Activated CD4-positive, alpha-beta T cell treated with anti-CD3 and anti-CD28 coated beads for 4 hours (primary cell): Measurements from ENCODE around the gene DEDD.
A peak's percentile ranks its signal among the peaks of the same experiment; 100 is the strongest.
"Not testable (repeated sequence)": the region's sequence is repeated elsewhere in the genome, so short reads cannot be mapped to it uniquely, and the experiment has no call there.

Experiments
- DNase-seq, 2 donors: peaks; one replicate each; pipeline ENCODE4 v3.0.0-alpha.2; 2020

Gene DEDD

GRCh38 chr1:161121834-161122233 is 10.6 kb downstream of the DEDD start:
- DNase-seq = no peak

DNA sequence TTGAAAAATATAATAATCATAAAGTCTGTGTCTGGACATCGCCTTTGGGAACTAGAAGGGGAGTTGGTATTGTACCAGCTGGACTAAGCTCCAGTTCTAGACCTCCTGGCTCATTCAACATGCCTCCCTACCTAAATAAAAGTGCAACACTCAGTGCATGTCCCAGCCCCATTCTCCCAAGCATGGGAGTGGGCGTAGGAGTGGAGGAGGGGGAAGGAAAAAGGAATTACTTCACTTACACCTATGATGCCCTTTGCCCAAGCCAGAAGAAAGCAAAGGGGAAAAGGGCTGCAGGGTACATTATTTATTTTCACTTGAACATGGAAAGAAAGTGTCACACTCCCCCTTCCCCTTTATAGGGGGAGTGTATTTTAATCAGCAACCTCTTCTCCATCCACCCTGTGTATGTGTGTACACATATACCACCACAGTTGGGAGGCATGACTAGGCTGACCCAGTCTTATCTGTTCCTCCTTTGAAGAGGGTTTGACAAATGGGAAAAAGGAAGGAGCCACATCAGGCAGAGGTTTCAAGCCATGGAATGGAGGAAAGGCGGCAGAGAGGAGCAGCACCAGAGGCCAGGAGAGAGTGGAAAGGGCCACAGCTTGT is 11.3 kb downstream of the DEDD start:
- no peak for DNase-seq

DNA sequence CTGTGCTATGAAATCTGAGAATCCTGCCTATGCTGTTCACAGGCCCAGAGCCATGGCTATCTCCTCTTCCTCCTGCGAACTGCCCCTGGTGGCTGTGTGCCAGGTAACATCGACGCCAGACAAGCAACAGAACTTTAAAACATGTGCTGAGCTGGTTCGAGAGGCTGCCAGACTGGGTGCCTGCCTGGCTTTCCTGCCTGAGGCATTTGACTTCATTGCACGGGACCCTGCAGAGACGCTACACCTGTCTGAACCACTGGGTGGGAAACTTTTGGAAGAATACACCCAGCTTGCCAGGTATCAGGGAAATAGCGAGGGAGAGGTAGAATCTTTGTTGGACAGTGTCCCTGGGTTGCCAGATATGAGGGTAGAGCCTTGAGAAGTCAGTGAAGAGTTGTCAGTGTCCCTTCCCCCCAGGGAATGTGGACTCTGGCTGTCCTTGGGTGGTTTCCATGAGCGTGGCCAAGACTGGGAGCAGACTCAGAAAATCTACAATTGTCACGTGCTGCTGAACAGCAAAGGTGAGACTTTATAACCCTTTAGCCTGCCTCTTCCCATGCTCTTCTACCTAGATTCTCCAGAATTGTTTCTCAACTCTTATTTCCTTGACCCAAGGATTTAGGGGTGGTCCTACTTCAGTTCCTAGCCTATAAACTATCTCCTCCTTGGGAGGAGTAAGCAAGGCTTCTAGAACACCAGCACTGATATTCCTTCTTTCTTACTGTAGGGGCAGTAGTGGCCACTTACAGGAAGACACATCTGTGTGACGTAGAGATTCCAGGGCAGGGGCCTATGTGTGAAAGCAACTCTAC is 13.2 kb downstream of the DEDD start:
- DNase-seq = peak; percentile 63 to 73

DNA sequence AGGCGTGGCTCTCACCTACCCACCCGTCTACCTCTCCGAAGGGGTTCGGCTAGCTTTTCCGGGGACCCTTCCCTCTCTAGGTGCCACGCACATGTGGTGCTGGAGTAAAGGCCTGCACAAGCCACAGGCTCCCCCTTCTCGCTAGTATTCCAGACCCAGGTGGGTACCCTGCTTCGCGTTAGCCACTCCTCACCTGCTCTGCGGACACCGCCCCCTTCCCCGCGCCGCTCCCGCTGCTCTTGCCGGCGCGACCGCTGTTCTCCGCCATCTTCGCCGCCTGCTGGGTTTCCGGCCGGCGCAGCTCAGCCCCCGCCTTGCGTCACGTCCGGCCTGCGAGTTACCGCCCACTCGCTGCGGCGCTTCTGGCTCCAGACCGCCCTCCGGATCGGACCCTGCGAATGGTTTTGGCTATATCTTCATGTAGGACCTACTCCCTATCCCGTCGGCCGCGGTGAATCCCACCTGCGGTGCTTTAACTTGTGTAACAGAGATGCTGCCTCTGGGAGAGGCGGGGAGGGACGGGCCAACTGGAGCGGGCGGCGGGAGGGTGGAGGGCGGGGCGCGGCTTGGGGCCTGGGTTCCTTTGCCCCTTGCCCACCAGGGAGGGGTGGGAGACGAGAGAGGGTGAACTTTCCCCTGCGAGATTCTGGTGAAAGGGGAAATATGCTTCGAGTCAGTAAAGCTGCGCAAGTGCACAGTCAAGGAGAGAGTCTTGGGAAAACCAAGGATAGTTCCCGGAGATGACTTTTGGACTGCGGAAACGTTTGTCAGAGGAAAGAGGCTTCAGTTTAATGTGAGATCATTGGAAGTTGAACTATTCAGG is 14.5 kb downstream of the DEDD start, which contains the start of the genes NIT1 and PFDN2:
NIT1 (plus strand) TSS at position 347 of the 823 bp plus-strand sequence; CDS start at position 419, 72 bp downstream.
PFDN2 (minus strand) TSS at position 279 of the 823 bp plus-strand sequence; CDS start at position 268, 11 bp downstream.
- DNase-seq = peak; percentile 82 to 85

- not testable (repeated sequence) for DNase-seq
Measured at GRCh38 chr1:161115961-161116360, 16.5 kb downstream of the DEDD start.

- DNase-seq = peak; percentile 30 to 37
Measured at GRCh38 chr1:161115132-161115711, 17.2 kb downstream of the DEDD start.

GRCh38 chr1:161114556-161114955 is 17.9 kb downstream of the DEDD start:
- DNase-seq = no peak

DNA sequence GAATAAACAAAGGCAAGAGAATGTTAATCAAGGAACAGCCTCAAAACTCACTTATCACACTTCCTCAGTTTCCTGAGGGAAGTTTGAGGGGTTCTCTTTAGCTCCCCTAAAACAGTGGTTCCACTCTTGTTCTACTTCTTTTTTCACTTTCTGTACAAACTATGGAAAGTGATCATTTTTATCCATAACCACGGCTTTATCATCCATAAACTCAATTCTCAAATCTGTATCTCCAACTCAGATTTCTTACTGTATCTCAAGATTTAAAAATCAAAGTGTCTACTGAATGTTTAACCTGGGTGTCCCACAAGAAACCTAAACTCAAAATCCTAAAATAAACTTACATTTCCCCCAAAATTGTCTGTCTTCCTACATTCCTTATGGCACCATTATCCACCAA is 18.6 kb downstream of the DEDD start:
- DNase-seq = no peak

DNA sequence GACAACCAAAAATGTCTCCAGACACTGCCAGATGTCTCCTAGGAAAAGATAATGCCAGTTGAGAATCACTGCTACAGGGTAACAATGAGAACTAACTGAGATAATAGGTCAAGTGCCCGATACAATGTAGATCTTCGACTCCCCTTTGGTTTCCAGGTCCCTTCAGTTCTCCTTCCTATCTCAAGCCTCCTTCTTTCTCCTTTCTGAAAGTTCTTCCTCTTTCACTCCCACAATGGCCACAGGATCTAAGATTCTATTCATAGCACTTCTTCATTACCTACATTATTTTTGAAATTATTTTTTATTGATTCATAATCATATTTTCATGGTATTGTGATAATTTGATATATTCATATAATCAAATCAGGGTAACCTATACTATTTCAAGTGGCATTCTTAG is 20.9 kb downstream of the DEDD start:
- DNase-seq = no peak

GRCh38 chr1:161111117-161111516 is 21.4 kb downstream of the DEDD start:
- DNase-seq = no peak

DNA sequence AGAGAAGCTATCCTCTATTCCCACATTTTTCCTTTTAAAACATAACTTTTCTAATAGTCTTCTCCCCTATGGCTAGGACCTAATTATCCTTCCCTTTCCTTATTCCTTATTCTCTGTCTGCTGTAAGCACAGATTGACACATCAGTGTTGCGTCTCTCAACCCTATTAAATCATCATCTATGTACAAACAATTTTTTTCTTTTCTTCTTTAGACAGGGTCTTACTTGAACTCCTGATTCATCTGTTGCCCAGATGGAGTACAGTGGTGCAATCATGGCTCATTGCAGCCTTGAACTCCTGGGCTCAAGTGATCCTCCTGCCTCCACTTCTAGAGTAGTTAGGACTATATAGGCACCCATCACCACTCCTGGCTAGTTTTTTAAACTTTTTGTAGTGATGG is 26.0 kb downstream of the DEDD start:
- DNase-seq = no peak

DNA sequence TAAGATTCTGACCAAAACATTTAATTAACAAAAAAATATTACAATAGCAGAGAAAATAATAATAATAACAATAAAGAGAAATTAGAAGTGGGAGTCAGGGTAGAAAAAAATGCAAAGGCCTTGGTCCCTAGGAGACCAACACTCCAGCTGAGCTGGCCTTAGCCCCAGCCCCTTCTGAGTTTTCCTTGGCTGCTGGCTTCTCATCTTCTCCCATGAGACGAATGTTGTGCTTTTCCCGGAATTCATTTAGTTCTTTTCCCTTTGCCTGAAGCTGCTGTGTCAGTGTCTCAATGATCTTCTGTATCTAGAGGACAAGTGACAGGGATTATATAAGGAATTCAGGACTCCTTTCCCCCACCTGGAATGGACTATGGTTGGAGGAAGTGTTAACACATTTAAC is 31.9 kb downstream of the DEDD start:
- no peak for DNase-seq

GRCh38 chr1:161099090-161099802 is 33.2 kb downstream of the DEDD start:
- DNase-seq = no peak

DNA sequence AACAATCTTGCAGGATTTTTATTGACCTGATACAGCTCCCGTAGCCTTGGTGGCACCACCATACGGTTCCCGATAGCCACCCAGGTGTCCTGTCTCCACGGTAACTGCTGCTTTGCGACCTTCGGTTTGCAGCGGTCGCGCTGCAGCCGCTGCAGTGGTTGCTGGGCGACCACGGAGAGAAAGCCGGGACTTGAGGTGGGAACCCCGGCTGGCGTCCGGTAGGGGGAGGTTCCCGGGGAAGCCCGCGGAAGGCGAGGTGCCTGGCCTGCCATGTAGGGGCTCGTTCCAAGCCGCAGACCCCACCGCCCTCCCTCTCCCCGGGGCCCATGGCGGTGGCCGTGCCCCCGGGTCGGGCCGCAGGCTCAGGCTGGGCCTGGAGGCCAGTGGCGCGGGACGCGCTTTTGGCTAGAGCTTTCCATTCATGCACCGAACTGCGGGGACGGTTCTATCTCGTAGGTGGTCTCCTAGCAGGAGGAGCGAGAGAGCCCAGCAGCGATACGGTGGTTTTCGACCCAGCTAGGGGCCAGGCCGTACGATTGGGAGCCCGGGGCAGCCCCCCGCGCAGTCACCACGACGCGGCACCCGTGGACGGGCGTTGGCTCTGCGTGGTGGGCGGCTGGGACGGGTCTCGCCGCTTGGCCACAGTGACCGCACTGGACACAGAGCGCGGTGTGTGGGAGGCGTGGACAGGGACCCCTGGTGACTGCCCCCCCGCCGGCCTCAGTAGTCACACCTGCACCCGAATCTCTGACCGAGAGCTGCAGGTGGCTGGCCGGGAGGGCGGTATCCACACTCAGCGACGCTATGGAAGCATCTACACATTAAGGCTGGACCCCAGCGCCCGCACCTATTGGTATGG is 34.0 kb downstream of the DEDD start, which contains the start of gene KLHDC9:
KLHDC9 (plus strand) TSS at position 152 of the 859 bp plus-strand sequence; CDS start at position 327, 175 bp downstream.
- peak; percentile 34 to 56 for DNase-seq

DNA sequence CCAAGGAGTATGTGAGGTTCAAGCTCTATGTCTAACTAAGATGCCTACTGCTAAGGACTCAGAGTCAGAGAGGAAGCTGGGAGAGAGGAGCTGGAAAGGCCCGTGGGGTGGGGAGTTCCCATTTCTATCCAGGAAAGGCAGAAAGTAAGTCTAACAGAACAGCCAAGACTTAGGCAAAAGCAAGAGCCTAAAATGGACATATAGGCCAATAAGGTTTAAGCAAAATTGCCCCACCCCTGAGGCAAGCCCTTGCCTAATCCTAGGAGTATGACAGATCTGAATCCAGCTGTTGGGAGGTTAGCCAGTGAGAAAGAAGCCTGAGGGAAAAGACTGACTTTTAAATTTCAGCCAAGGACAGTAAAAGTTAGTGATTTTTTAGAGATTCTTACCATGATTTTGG is 35.9 kb downstream of the DEDD start:
- no peak for DNase-seq

DNA sequence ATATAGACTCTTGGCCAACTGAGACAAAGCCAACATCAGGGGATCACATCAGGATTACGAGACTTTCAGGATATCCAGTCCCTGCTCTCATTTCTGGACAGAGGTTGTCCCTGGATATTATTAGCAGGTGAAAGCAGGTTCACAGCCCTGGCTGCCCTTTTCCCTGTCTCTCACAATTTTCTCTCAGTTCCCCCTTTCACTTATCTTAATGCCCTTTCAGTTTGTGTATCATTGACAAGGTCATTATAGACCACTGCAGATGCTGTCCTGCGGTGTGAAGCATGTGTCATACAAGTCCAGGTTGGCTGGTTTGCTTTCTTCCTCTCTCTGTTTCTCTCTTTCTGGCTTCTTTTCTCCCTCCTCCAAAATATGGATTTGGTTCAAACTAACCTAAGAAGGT is 36.5 kb downstream of the DEDD start:
- DNase-seq = no peak

DNA sequence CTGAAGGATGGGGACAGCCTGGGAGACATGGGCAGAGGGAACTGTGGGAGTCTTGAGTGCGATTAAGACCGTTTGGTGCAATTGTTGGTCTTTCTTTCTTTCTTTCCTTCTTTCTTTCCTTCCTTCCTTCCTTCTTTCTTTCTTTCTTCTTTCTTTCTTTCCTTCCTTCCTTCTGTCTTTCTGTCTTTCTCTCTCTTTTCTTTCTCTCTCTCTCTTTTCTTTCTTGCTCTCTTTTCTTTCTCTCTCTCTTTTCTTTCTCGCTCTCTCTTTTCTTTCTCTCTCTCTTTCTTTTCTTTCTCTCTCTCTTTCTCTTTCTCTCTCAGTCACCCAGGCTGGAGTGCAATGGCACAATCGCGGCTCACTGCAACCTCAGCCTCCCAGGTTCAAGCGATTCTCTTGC is 37.2 kb downstream of the DEDD start:
- no peak for DNase-seq

DNA sequence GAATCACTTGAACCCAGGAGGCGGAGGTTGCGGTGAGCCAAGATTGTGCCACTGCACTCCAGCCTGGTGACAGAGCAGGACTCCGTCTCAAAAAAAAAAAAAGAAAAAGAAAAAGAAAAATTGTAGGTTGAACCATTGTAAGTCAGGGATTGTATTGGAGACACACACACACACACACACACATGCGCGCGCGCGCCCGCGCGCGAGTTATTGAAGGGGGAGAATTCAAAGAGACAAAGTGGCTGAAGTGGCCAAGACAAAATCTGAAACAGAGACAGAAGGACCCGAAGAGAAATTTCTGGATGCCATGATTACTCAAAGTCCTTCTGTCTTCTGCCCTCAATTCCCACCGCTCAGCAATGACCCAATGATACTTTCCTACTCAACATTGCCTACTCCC is 38.0 kb downstream of the DEDD start:
- no peak for DNase-seq

DNA sequence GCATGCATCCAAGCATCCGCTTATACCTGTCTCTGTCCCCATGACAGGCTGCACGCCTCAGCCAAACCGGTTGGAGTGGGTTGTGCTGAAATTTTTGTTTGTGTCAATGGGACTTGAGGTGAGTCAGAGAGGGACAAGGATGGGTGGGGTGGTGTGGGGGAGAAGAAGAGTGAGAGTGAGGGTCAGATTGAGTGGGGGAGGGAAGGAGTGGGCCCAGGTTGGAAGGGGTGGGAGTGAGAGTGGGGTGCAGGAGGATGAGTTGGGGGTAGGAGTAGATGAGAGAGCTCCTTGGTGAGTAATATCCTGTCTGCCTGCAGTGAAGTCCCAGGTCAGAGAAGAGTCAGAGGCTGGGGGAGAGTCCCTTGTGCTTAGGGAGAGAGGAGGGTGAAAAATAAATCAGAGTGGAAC is 39.8 kb downstream of the DEDD start:
- DNase-seq = peak; percentile 42 to 69

DNA sequence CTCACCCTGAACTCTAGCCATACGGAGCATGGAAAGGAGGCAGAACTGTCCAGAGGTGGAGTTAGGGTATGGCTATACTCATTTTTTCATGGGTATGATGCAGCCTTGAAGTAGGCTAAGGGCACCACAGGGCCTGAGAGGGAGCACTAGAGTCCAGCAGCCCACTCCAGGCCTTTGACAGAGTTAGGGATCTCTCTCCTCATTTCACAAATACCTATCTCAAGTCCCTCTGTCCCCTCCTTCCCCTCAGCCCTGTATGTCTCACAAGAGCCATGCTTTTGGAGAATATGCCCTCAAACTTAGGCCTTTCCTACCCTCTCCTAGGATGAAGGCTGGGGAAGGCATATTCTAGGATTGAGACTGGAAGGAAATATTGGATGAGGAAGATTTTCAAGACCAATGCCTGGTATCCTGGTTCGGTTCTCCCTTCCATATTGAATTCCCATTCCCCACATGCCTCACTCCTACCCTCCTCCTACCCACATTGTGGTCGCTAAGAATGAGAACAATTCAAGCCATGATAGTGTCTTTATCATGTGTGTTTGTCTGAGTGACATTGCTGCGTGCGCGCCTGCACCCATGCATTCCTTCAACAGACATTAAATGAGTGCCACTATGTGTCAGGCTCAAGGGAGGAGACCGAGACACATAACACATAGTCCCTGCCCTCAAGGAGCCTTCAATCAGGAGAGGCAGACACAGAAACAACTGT is 40.5 kb downstream of the DEDD start:
- no peak for DNase-seq

- no peak for DNase-seq
Measured at GRCh38 chr1:161091093-161091492, 41.4 kb downstream of the DEDD start.
